ENCODE results near the gene ZNF766. TPM values are rescaled to one million over a fixed set of nuclear protein-coding genes. Genes with fewer than 3 reads are reported as not detected.

ZNF766 gene
- total and polyA plus RNA-seq, 2 of the 8 experiments (the other 6 are each of a cell fraction or from before 2014, with no cell fraction given) = 8.3 to 31.9 TPM

DNA sequence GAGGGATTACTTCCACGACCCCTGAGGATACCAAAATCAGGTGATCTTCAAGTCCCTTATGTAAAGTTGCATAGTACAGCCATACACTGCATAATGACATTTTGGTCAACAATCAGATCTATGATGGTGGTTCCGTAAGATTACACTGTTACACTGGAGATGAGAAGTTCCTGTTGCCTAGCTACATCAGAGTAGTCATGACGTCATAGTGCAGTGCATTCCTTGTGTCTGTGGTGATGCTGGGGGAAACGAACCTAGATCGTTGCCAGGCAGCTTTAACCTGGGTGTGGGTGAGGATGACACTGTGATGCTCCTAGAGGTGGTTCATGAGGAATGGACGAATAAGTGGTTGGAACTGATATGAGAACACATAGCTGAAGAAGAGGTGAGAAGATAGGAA lies 75.8 kb downstream of the ZNF766 start:
- H2BK5ac ChIP-seq (ENCODE audit: low read depth, low read length) = no peak overlapping the region
- no peak overlapping the region for H3K9ac ChIP-seq (replicated peaks in 1 of 4; ENCODE audit: extremely low read depth in 1 of 4, low read depth in 3 of 4, low read length in 3 of 4)
- no peak overlapping the region for H2AK5ac ChIP-seq (ENCODE audit: low read depth, low read length)
- no peak for DNase-seq (ENCODE audit: low read depth in 1 of 2, low spot score in 2 of 2)
- H4K5ac ChIP-seq (ENCODE audit: insufficient read length, low read depth, low read length) = no peak overlapping the region
- H3K4me3 ChIP-seq (ENCODE audit: extremely low read depth in 1 of 4, insufficient read depth in 2 of 4, low read depth in 3 of 4, low read length in 4 of 4) = no peak overlapping the region
- H2BK20ac ChIP-seq (ENCODE audit: low read length) = no peak overlapping the region
- WGBS, 2 experiments (ENCODE audit: extremely low coverage in 1 of 2, insufficient coverage in 1 of 2, insufficient read length in 1 of 2, insufficient replicate concordance in 2 of 2, low coverage in 1 of 2, low lambda C conversion rate in 2 of 2, missing lambda C conversion rate in 1 of 2) = 83% methylated on average over 6 of the region's 6 CpGs; no CpG with 5 or more reads in 1 of the 2 experiments
- no peak overlapping the region for H2BK12ac ChIP-seq (ENCODE audit: low read depth, low read length)
- no peaks in the 10 kb centered on the region for H3K4me1 ChIP-seq (replicated peaks in 1 of 4; ENCODE audit: control insufficient read depth in 3 of 4, insufficient read depth in 4 of 4, low read length in 3 of 4)
- no peak for FAIRE-seq
- no peak overlapping the region for H2BK15ac ChIP-seq (ENCODE audit: low read length)
- no peaks in the 10 kb centered on the region for H3K79me1 ChIP-seq (ENCODE audit: low read depth, low read length)
- H4K20me1 ChIP-seq (replicated peaks in 1 of 2; ENCODE audit: control insufficient read depth in 1 of 2, insufficient read depth in 2 of 2, low read length in 2 of 2) = no peaks in the 10 kb centered on the region
- no peak overlapping the region for H4K8ac ChIP-seq (ENCODE audit: extremely low read depth, insufficient read depth, low read length)
- H3K4me2 ChIP-seq (ENCODE audit: insufficient read depth in 1 of 2, low read depth in 2 of 2, low read length in 2 of 2) = no peak overlapping the region
- H3K27me3 ChIP-seq (replicated peaks in 1 of 4; ENCODE audit: control insufficient read depth in 3 of 4, extremely low read depth in 1 of 4, insufficient read depth in 3 of 4, low read length in 3 of 4) = no peaks in the 10 kb centered on the region
- H3K36me3 ChIP-seq (ENCODE audit: control insufficient read depth in 2 of 4, insufficient read depth in 4 of 4, low read length in 3 of 4) = peaks cover 0 to 11% (median 4%) of the 10 kb centered on the region in 4 experiments; a peak in 4 of 8 replicates
- POLR2A ChIA-PET (ENCODE audit: partially characterized antibody) = interaction anchor here (0.6 to 1.3 kb wide), 2 partner anchors 19 to 149 kb away, joined by 3 to 5 read pairs; no protein-coding TSS in a partner anchor
- CTCF ChIA-PET (ENCODE audit: partially characterized antibody) = interaction anchor here (0.6 to 3.0 kb wide), 12 partner anchors 9 to 302 kb away, joined by 3 to 21 read pairs (median 5); partner anchors contain the start of genes ZNF578, ZNF610 and ZNF880
- no peak overlapping the region for H3K23ac ChIP-seq (ENCODE audit: insufficient read length)
- no peak overlapping the region for H3K56ac ChIP-seq (replicated peaks; ENCODE audit: insufficient read length, low read depth, low read length)
- no peak overlapping the region for H3K4ac ChIP-seq (replicated peaks; ENCODE audit: insufficient read length, low read depth, low read length)
- no peak overlapping the region for H4K91ac ChIP-seq (replicated peaks; ENCODE audit: insufficient read length, low read length)
- no peaks in the 10 kb centered on the region for H3K9me3 ChIP-seq (ENCODE audit: insufficient read depth in 2 of 2, low read depth in 1 of 2, low read length in 1 of 2)
- H3K14ac ChIP-seq (ENCODE audit: insufficient read length) = no peak overlapping the region
- no peak overlapping the region for H3K27ac ChIP-seq (ENCODE audit: low read depth, low read length)
- no peaks in the 10 kb centered on the region for H3K79me2 ChIP-seq (ENCODE audit: control insufficient read depth in 1 of 2, insufficient read depth in 2 of 2, low read length in 2 of 2)
- H3K23me2 ChIP-seq (ENCODE audit: low read depth, low read length) = no peaks in the 10 kb centered on the region
- H2AFZ ChIP-seq (ENCODE audit: low read length) = no peak overlapping the region
- H3K18ac ChIP-seq (ENCODE audit: extremely low read depth, low read length) = no peak overlapping the region
- no peak overlapping the region for H2BK120ac ChIP-seq (replicated peaks; ENCODE audit: low read depth, low read length)
- TF ChIP-seq SAP30 (IDR thresholded peaks at IDR 0.05; ENCODE audit: insufficient read depth, insufficient replicate concordance, low read length) (no peak), ATF3 (IDR thresholded peaks at IDR 0.05; ENCODE audit: insufficient read depth, low read depth, low read length) (no peak), SP1 (IDR thresholded peaks at IDR 0.05; ENCODE audit: low read depth, low read length) (no peak), POLR2AphosphoS5 (IDR thresholded peaks at IDR 0.05; ENCODE audit: low read depth, low read length) (no peak), RFX5 (IDR thresholded peaks at IDR 0.05; ENCODE audit: borderline replicate concordance, low read depth, low read length) (no peak), RAD21 (IDR thresholded peaks at IDR 0.05 in 1 of 2, conservative IDR thresholded peaks at IDR 0.05 in 1 of 2; ENCODE audit: low read depth in 2 of 2, low read length in 2 of 2) (no peak), SP2 (IDR thresholded peaks at IDR 0.05; ENCODE audit: low read length) (no peak), KDM5A (IDR thresholded peaks at IDR 0.05; ENCODE audit: low read length) (no peak), TAF1 (IDR thresholded peaks at IDR 0.05; ENCODE audit: low read depth, low read length) (no peak), TCF12 (IDR thresholded peaks at IDR 0.05; ENCODE audit: low read depth, low read length) (no peak), RNF2 (IDR thresholded peaks at IDR 0.05; ENCODE audit: borderline replicate concordance, low read depth, low read length, missing control alignments, poor library complexity, severe bottlenecking) (no peak)

Measured in H1 (cell line).